ENCODE results near the gene ZNF385B.

DNA sequence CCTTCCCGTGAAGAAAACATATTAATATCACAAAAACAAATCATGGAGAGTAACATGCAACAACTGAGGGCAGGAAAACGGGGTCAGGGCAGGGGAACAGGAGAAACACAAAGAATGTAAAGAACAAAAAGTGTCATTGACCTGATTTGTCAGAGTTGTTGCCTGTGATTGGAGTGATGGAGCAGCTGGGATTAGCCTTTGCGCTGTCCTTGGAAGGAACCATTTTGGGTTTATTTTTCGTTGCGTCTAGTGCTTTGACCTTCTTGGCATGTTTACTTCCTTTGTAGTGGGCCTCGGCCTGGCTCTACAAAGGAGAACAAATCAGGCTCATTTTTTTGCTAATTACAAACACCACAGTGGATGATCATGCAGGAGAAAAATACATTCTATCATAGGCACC is 378.3 kb downstream of the ZNF385B start:
- TF ChIP-seq POLR2A (IDR thresholded peaks at IDR 0.05; ENCODE audit: low read depth, low read length) (no peak), TAF1 (IDR thresholded peaks at IDR 0.05; ENCODE audit: borderline replicate concordance, low read depth, low read length) (no peak), POLR2AphosphoS5 (IDR thresholded peaks at IDR 0.05; ENCODE audit: low read depth, low read length) (no peak)
